ENCODE measurements around the gene PUS1.
"Not testable (repeated sequence)": the region's sequence is repeated elsewhere in the genome, so short reads cannot be mapped to it uniquely, and the experiment has no call there.

Gene PUS1

GRCh38 chr12:131928711-131929580 is at the start of gene PUS1:
TSS of gene PUS1 (plus strand) at chr12:131929276. CDS start at chr12:131929723, 447 bp downstream.
- Histone ChIP-seq H3K27ac (ENCODE audit: low read depth, low read length) (peak within 1 kb of the TSS; percentile 41), H3K79me2 (ENCODE audit: control insufficient read depth, low read length) (peaks cover 37% of the 10 kb centered on the region), H3K9me3 (ENCODE audit: control insufficient read depth, insufficient read depth, low read length) (no peaks in the 10 kb centered on the region), H3K27me3 (ENCODE audit: control insufficient read depth, low read length) (peaks cover 17% of the 10 kb centered on the region), H3K36me3 (ENCODE audit: control insufficient read depth, low read length) (peaks cover 39% of the 10 kb centered on the region), H3F3A (ENCODE audit: control insufficient read depth, insufficient read depth) (peaks cover 11% of the 10 kb centered on the region), H3K4me3 (ENCODE audit: low read length) (peak within 1 kb of the TSS; percentile 80), H4K20me1 (ENCODE audit: control insufficient read depth, insufficient read depth, low read depth, low read length) (peaks cover 15% of the 10 kb centered on the region; the same call in 1 of the 2 replicates), H3K9me2 (replicated peaks; ENCODE audit: control insufficient read depth, low read length) (no peaks in the 10 kb centered on the region), H3K4me2 (ENCODE audit: low read length) (peak within 1 kb of the TSS; percentile 87), H3K4me1 (ENCODE audit: control insufficient read depth, low read length) (peaks cover 32% of the 10 kb centered on the region)
- no peak for TF ChIP-seq EZH2phosphoT487 (IDR thresholded peaks at IDR 0.05; ENCODE audit: borderline replicate concordance, low read length)
- no peak for TF ChIP-seq CTCF (IDR thresholded peaks at IDR 0.05; ENCODE audit: low read depth, low read length, poor library complexity, severe bottlenecking)

GRCh38 chr12:131882804-131883520 is 46.1 kb upstream of the PUS1 start:
- Histone ChIP-seq H3K79me2 (ENCODE audit: control insufficient read depth, low read length) (no peaks in the 10 kb centered on the region), H3K4me3 (ENCODE audit: low read length) (no peak overlapping the region), H3K27ac (ENCODE audit: low read depth, low read length) (no peak overlapping the region), H3K27me3 (ENCODE audit: control insufficient read depth, low read length) (peaks cover 10% of the 10 kb centered on the region), H3K9me2 (replicated peaks; ENCODE audit: control insufficient read depth, low read length) (no peaks in the 10 kb centered on the region), H3K4me2 (ENCODE audit: low read length) (no peak overlapping the region), H3K9me3 (ENCODE audit: control insufficient read depth, insufficient read depth, low read length) (0 out of 2 replicates have a peak, but pooled peaks cover 3% of the 10 kb centered on the region), H3K4me1 (ENCODE audit: control insufficient read depth, low read length) (peaks cover 5% of the 10 kb centered on the region), H3F3A (ENCODE audit: control insufficient read depth, insufficient read depth) (no peaks in the 10 kb centered on the region), H4K20me1 (ENCODE audit: control insufficient read depth, insufficient read depth, low read depth, low read length) (no peaks in the 10 kb centered on the region), H3K36me3 (ENCODE audit: control insufficient read depth, low read length) (no peaks in the 10 kb centered on the region)
- TF ChIP-seq EZH2phosphoT487 (IDR thresholded peaks at IDR 0.05; ENCODE audit: borderline replicate concordance, low read length) (no peak), CTCF (IDR thresholded peaks at IDR 0.05; ENCODE audit: low read depth, low read length, poor library complexity, severe bottlenecking) (no peak)

- H3K27ac ChIP-seq (ENCODE audit: low read depth, low read length): no peak overlapping the region
- no peaks in the 10 kb centered on the region for H4K20me1 ChIP-seq (ENCODE audit: control insufficient read depth, insufficient read depth, low read depth, low read length)
- H3K9me2 ChIP-seq (replicated peaks; ENCODE audit: control insufficient read depth, low read length): no peaks in the 10 kb centered on the region
- H3K4me1 ChIP-seq (ENCODE audit: control insufficient read depth, low read length): peaks cover 5% of the 10 kb centered on the region
- TF ChIP-seq CTCF (IDR thresholded peaks at IDR 0.05; ENCODE audit: low read depth, low read length, poor library complexity, severe bottlenecking): no peak
- H3K9me3 ChIP-seq (ENCODE audit: control insufficient read depth, insufficient read depth, low read length): 0 out of 2 replicates have a peak, but pooled peaks cover 3% of the 10 kb centered on the region
- H3F3A ChIP-seq (ENCODE audit: control insufficient read depth, insufficient read depth): no peaks in the 10 kb centered on the region
- no peak overlapping the region for H3K4me2 ChIP-seq (ENCODE audit: low read length)
- H3K27me3 ChIP-seq (ENCODE audit: control insufficient read depth, low read length): peaks cover 6% of the 10 kb centered on the region; the same call in 1 of the 2 replicates
- no peaks in the 10 kb centered on the region for H3K36me3 ChIP-seq (ENCODE audit: control insufficient read depth, low read length)
- no peak overlapping the region for H3K4me3 ChIP-seq (ENCODE audit: low read length)
- H3K79me2 ChIP-seq (ENCODE audit: control insufficient read depth, low read length): no peaks in the 10 kb centered on the region
Measured at GRCh38 chr12:131883521-131883900, 45.6 kb upstream of the PUS1 start.

- H3K27ac ChIP-seq (ENCODE audit: low read depth, low read length); H3K4me2 ChIP-seq (ENCODE audit: low read length); H3K4me3 ChIP-seq (ENCODE audit: low read length); H3K9me3 ChIP-seq (ENCODE audit: control insufficient read depth, insufficient read depth, low read length); H3K79me2 ChIP-seq (ENCODE audit: control insufficient read depth, low read length); H4K20me1 ChIP-seq (ENCODE audit: control insufficient read depth, insufficient read depth, low read depth, low read length); H3K4me1 ChIP-seq (ENCODE audit: control insufficient read depth, low read length); H3K36me3 ChIP-seq (ENCODE audit: control insufficient read depth, low read length); H3K9me2 ChIP-seq (replicated peaks; ENCODE audit: control insufficient read depth, low read length); H3F3A ChIP-seq (ENCODE audit: control insufficient read depth, insufficient read depth); H3K27me3 ChIP-seq (ENCODE audit: control insufficient read depth, low read length): not testable (repeated sequence)
Measured at GRCh38 chr12:131885076-131885475, 44.0 kb upstream of the PUS1 start.

Measured in DOHH2 (cell line).